GM19099 (cell line): Measurements from ENCODE around the gene DGUOK.

ENCODE experiments used
- POLR2A ChIP-seq: IDR thresholded peaks from 3 replicates; pipeline ENCODE4 v1.6.1; 2011; ENCODE audit warnings: low read depth; ENCODE audit not compliant: insufficient read length; ENCODE audit errors: extremely low read depth

DGUOK gene

GRCh38 chr2:73928963-73929347 lies 2.3 kb downstream of the DGUOK start:
- no peak for TF ChIP-seq POLR2A

- TF ChIP-seq POLR2A, result no peak
Observed at GRCh38 chr2:73930386-73930785, 3.7 kb downstream of the DGUOK start.

- TF ChIP-seq POLR2A, result no peak
Observed at GRCh38 chr2:73931531-73932500, 5.1 kb downstream of the DGUOK start.

DNA sequence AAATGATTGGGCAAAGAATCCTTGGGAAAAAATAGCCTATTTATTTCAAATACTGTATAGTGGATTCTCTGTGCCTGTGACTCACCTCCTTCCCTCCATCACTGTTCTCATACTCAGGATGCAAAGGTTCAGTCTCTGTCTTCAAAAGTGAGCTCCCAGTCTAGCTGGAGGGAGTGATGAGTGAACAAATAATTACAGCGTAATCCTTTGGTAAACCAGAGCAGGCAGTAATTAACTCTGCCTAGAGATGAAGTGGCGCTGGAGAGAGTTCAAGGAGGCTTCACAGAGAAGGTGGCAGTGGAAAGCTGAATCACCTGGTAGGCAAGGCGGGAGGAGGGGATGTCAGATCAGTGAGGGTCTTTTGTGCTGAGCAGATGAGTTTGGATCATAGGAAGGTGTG lies 6.5 kb downstream of the DGUOK start:
- no peak for TF ChIP-seq POLR2A

DNA sequence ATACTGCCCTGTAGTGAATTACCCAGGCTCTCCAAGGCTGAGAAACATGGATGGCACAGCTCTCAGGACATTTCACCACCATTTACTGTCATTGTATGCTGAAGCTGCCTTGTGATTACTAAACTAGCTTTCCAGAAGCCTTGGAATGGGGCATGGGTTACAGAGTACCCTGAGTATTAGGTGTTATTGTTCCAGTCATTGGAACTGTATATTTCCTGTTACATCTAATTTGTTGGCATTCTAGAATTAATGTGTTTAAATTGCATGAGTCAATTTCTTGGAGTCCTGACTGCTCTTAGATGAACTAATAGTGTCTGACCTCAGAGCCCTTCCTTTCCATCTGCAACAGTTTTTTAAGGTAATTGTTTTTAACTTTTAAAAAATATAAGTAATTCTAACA lies 9.0 kb downstream of the DGUOK start:
- no peak for TF ChIP-seq POLR2A

DNA sequence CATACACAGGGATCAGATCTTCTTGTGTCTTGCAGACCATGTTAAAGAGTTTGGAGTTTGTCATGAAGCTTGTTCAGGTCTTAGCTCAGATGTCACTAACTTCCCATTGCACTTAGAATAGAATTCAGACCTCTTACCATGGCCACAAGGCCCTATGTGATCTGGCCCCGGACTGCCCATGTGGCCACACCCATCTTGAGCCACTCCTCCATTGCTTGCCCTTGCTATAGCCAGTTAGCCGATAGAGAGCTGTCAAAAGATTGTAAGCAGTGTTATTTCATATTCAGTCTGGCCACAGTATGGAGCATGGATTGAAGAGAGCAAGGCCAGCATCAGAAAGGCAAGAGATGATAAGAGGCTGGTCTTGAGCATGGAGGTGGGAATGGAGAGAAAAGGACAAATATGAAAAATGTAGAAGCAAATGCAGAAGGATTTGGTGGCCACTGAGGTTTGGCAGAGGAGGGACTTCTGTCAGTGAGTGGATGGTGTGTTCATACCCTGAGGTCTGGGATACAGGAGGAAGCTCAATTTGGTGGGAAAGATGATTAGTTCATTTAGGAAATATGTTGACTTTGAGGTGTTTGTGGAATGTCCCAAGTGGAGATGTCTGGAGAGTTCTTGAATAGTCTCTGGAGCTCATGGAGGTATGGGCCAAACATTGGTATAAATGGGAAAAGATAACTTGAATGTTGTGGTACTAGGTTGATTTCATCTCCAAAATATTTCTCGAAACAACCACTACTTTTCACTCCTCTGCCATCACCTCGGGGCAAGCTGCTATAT lies 10.6 kb downstream of the DGUOK start:
- TF ChIP-seq POLR2A, result no peak

GRCh38 chr2:73937899-73938298 lies 11.2 kb downstream of the DGUOK start:
- no peak for TF ChIP-seq POLR2A

DNA sequence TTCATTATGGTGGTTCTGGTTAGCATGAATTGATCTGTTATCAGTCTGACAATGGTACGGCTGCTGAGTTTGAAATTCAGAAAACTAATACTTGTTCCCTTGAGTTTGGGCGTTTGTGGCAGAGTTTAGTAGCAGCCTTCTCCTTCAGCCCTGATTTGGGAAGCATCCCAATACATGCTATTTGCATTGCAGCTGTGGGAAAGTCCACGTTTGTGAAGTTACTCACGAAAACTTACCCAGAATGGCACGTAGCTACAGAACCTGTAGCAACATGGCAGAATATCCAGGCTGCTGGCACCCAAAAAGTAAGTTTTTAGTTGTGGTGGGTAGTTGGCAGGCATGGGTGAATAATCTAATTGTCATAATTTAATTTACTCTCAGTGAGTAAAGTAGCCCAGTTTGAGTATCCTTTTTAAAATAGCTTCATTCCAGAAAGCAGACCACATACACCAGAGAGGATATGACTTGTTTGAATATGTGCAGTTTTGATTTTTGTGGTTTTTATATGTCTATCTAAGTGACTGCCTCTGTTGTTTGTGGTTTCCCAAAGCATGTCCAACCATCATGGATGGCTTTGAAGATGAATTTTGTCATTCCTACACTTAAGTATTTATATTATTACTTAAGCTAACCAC lies 12.2 kb downstream of the DGUOK start:
- no peak for TF ChIP-seq POLR2A

DNA sequence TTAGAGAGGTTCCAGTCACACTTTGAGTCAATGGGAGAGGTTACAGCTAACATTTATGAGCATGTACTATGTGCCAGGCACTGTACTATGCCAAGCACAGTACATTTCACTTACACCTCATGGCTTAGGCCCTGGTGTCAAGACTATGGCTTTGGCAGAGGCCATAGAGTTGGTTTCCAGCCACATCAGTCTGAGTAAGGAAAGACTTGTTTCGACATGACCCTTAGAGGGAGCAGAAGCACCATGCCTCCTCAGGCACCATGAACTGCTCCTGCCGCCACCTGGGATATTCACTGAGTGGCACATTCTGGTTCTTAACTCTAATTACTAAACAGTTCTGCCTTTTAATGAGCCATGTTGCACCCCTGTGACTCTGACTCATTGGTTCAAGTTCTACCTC lies 12.7 kb downstream of the DGUOK start:
- TF ChIP-seq POLR2A, result no peak

- TF ChIP-seq POLR2A, result no peak
Observed at GRCh38 chr2:73942664-73943063, 16.0 kb downstream of the DGUOK start.

GRCh38 chr2:73944714-73945113 lies 18.0 kb downstream of the DGUOK start:
- no peak for TF ChIP-seq POLR2A

- no peak for TF ChIP-seq POLR2A
Observed at GRCh38 chr2:73946215-73946614, 19.5 kb downstream of the DGUOK start.

DNA sequence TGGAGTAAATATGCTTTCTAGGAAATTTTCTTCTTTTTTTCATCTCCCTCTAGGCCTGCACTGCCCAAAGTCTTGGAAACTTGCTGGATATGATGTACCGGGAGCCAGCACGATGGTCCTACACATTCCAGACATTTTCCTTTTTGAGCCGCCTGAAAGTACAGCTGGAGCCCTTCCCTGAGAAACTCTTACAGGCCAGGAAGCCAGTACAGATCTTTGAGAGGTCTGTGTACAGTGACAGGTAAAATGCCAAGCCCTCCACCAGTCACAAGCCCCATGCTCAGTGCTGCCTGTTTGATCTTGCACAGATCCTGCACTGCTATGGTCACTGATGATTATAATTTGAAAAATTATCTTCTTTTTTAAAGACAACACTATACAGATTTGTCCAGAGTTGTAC lies 20.0 kb downstream of the DGUOK start:
- no peak for TF ChIP-seq POLR2A

- TF ChIP-seq POLR2A, result no peak
Observed at GRCh38 chr2:73947412-73948018, 20.8 kb downstream of the DGUOK start.

DNA sequence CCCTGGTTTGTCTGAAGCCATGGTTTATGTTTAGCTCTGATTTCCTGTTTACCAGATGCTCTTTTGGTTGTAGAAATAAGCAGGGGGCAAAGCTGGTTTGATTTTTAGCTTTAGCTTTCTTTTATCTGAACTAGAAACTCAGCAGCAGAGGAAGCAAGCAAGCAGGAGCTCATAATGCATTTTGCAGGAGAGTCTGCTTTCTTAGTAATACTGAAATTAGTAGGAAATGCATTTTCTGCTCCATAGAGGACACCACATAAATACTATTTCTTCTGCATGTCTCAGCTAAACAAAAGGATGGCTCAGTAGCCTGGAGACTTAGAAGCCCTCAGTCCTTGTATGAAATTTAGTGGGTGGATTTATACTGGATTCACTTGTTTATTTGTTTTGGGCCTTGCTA lies 23.1 kb downstream of the DGUOK start:
- no peak for TF ChIP-seq POLR2A
